Neural cell (in vitro differentiated cells): ENCODE measurements around the gene QRICH2. TPM values are rescaled to one million over a fixed set of nuclear protein-coding genes. Genes with fewer than 3 reads are reported as not detected.

Experiments used
- H2AFZ ChIP-seq: fragments of 200-600, 300-800 bp; sonication (generic), shearing (Covaris generic); 2 replicates; pipeline ENCODE4 v1.6.0; 2014; ENCODE audit warnings: low read depth, mild to moderate bottlenecking, antibody characterized with exemption, low read length, moderate library complexity
- H3F3A ChIP-seq: fragments of 200-600 bp; shearing (Covaris generic); 2 replicates; pipeline ENCODE4 v1.6.1; 2016; ENCODE audit warnings: mild to moderate bottlenecking, moderate library complexity, mixed read lengths, antibody characterized with exemption, low read length; ENCODE audit not compliant: insufficient read depth, poor library complexity, severe bottlenecking
- H3K27ac ChIP-seq: fragments of 200-600, 300-800 bp; sonication (generic), shearing (Covaris generic); 2 replicates; pipeline ENCODE4 v1.5.1; 2014; ENCODE audit warnings: mild to moderate bottlenecking, low read length, moderate library complexity
- H3K27me3 ChIP-seq: fragments of 300-800, 200-600 bp; sonication (generic), shearing (Covaris generic); 2 replicates; pipeline ENCODE4 v1.6.0; 2014; ENCODE audit warnings: mild to moderate bottlenecking, low read depth, low read length, moderate library complexity; ENCODE audit not compliant: insufficient read depth
- H3K36me3 ChIP-seq: fragments of 300-800, 200-600 bp; sonication (generic), shearing (Covaris generic); 2 replicates; pipeline ENCODE4 v1.5.1; 2014; ENCODE audit warnings: mild to moderate bottlenecking, antibody characterized with exemption, low read length, moderate library complexity; ENCODE audit not compliant: insufficient read depth
- H3K4me2 ChIP-seq: fragments of 300-800, 200-600 bp; sonication (generic), shearing (Covaris generic); 2 replicates; pipeline ENCODE4 v1.6.0; 2014; ENCODE audit warnings: mild to moderate bottlenecking, low read length
- H3K4me3 ChIP-seq: fragments of 300-800, 200-600 bp; sonication (generic), shearing (Covaris generic); 2 replicates; pipeline ENCODE4 v1.5.1; 2014; ENCODE audit warnings: mild to moderate bottlenecking, low read length, moderate library complexity
- H3K79me2 ChIP-seq: fragments of 200-600 bp; shearing (Covaris generic); replicated peaks from 2 replicates; pipeline ENCODE4 v1.6.0; 2014; ENCODE audit warnings: mild to moderate bottlenecking, low read length, moderate library complexity; ENCODE audit not compliant: insufficient read depth
- H3K9ac ChIP-seq: fragments of 300-800, 200-600 bp; sonication (generic), shearing (Covaris generic); 2 replicates; pipeline ENCODE4 v1.6.1; 2016; ENCODE audit warnings: mild to moderate bottlenecking, low read length, mixed read lengths
- H3K9me2 ChIP-seq: fragments of 200-600 bp; shearing (Covaris generic); 2 replicates; pipeline ENCODE4 v1.6.1; 2016; ENCODE audit warnings: mild to moderate bottlenecking, low read length, mixed read lengths; ENCODE audit not compliant: insufficient read depth
- H3K9me3 ChIP-seq: fragments of 200-600, 300-800 bp; sonication (generic), shearing (Covaris generic); 2 replicates; pipeline ENCODE4 v1.6.1; 2016; ENCODE audit warnings: mild to moderate bottlenecking, mixed run types, low read length, moderate library complexity, mixed read lengths
- H4K20me1 ChIP-seq: fragments of 200-600 bp; shearing (Covaris generic); 2 replicates; pipeline ENCODE4 v1.6.1; 2016; ENCODE audit warnings: mild to moderate bottlenecking, mixed run types; ENCODE audit not compliant: insufficient read depth
- CTCF ChIP-seq: fragments of 450-650 bp; IDR thresholded peaks from 2 replicates; pipeline ENCODE4 v1.5.1; 2014; ENCODE audit warnings: antibody characterized with exemption, mild to moderate bottlenecking, moderate library complexity; ENCODE audit not compliant: poor library complexity, severe bottlenecking
- EP300 ChIP-seq: fragments of 450-650 bp; conservative IDR thresholded peaks from 2 replicates; pipeline ENCODE4 v1.6.1; 2014; ENCODE audit warnings: antibody characterized with exemption, mild to moderate bottlenecking, moderate library complexity; ENCODE audit not compliant: poor library complexity, severe bottlenecking
- EZH2 ChIP-seq: fragments of 200-600, 300-800 bp; shearing (Covaris generic), sonication (generic); IDR thresholded peaks from 2 replicates; pipeline ENCODE4 v1.6.1; 2014; ENCODE audit warnings: antibody characterized with exemption, low read length, borderline replicate concordance, mild to moderate bottlenecking; ENCODE audit not compliant: insufficient read depth, poor library complexity, severe bottlenecking
- MXI1 ChIP-seq: fragments of 450-650 bp; conservative IDR thresholded peaks from 2 replicates; pipeline ENCODE4 v1.6.1; 2014; ENCODE audit warnings: antibody characterized with exemption, mild to moderate bottlenecking; ENCODE audit not compliant: poor library complexity, severe bottlenecking
- POLR2AphosphoS5 ChIP-seq: IDR thresholded peaks from 2 replicates; pipeline ENCODE4 v1.6.1; 2012
- RAD21 ChIP-seq: fragments of 450-650 bp; conservative IDR thresholded peaks from 2 replicates; pipeline ENCODE4 v1.6.1; 2014; ENCODE audit warnings: antibody characterized with exemption, mild to moderate bottlenecking, moderate library complexity
- REST ChIP-seq: IDR thresholded peaks from 2 replicates; pipeline ENCODE4 v1.6.1; 2012; ENCODE audit warnings: borderline replicate concordance
- SMC3 ChIP-seq: fragments of 450-650 bp; conservative IDR thresholded peaks from 2 replicates; pipeline ENCODE4 v1.6.1; 2014; ENCODE audit warnings: antibody characterized with exemption, mild to moderate bottlenecking, moderate library complexity; ENCODE audit not compliant: poor library complexity
- TAF1 ChIP-seq: IDR thresholded peaks from 2 replicates; pipeline ENCODE4 v1.6.1; 2012; ENCODE audit warnings: low read depth
- polyA plus RNA-seq: library from polyadenylated mRNA; depleted of rRNA; stranded (reverse); fragments of >200 nt; gene quantifications from 2 replicates; pipeline ENCODE4 v1.2.3, GENCODE V29; 2014

The QRICH2 gene
- polyA plus RNA-seq, 1 donor from 2014 or later, result 17.3 TPM

DNA sequence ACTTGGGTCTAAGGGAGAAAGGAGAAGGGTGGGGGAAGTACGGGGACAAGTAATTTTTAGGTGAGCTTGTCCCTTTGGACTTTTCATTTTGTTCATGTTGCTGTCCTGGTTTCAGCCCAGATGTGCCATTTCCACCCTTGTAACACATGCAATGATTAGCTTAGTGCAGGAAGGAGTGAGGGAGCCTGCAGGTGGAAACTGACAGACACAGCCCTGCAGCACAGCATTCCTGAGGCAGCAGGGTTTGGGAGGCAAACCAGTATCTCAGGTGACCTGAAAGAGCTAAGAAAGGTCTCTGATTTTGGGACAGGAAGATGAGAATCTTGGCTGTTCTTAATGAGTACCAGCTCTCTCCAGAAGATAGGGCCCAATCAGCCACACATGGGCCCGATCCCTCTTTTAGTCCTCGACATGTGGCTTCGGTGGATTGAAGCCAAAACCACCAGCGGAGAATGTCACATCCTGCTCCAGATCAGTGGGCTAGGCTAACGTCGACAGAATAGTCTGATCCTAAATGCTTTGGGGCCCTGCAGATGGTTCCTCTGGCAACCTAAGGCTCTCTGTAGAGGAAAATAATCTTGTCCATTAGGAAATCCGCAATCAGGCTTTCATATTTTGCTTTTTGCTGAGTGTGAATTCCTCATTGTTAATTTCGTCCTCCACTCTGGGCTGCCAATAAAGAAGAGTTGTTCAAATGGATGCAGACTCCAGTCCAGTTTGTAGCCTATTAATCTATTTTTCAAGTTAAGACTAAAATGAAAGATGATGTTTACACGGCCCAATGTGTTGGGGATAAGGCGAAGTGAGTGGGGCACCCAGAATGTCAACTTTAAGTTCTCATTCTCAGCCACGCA is 64.0 kb downstream of the QRICH2 start:
- Histone ChIP-seq H3K4me3 (no peak overlapping the region), H3F3A (no peaks in the 10 kb centered on the region), H4K20me1 (no peaks in the 10 kb centered on the region), H3K79me2 (peaks cover 2% of the 10 kb centered on the region), H3K9me2 (no peaks in the 10 kb centered on the region), H3K9ac (no peak overlapping the region), H3K27me3 (no peaks in the 10 kb centered on the region), H3K36me3 (no peaks in the 10 kb centered on the region), H2AFZ (no peak overlapping the region), H3K27ac (no peak overlapping the region), H3K9me3 (no peaks in the 10 kb centered on the region), H3K4me2 (no peak overlapping the region)
- TF ChIP-seq CTCF, result no peak
- no peak for TF ChIP-seq TAF1
- TF ChIP-seq EP300, result no peak
- no peak for TF ChIP-seq POLR2AphosphoS5
- TF ChIP-seq REST, result no peak
- TF ChIP-seq RAD21, result no peak
- no peak for TF ChIP-seq MXI1
- TF ChIP-seq EZH2, result no peak
- no peak for TF ChIP-seq SMC3

GRCh38 chr17:76241691-76242255 is 66.3 kb downstream of the QRICH2 start:
- Histone ChIP-seq H3K4me2 (no peak overlapping the region), H3K27ac (no peak overlapping the region), H3K9me3 (no peaks in the 10 kb centered on the region)

More at GRCh38 chr17:76241691-76242255, 66.3 kb downstream of the QRICH2 start:
- H3K27me3 ChIP-seq, result no peaks in the 10 kb centered on the region
- no peak overlapping the region for H2AFZ ChIP-seq
- H3F3A ChIP-seq, result no peaks in the 10 kb centered on the region
- no peak overlapping the region for H3K9ac ChIP-seq
- peaks cover 17% of the 10 kb centered on the region for H3K79me2 ChIP-seq
- H4K20me1 ChIP-seq, result no peaks in the 10 kb centered on the region
- H3K4me3 ChIP-seq, result no peak overlapping the region
- H3K9me2 ChIP-seq, result no peaks in the 10 kb centered on the region
- no peaks in the 10 kb centered on the region for H3K36me3 ChIP-seq
- no peak for TF ChIP-seq EP300
- no peak for TF ChIP-seq RAD21
- TF ChIP-seq POLR2AphosphoS5, result no peak
- TF ChIP-seq REST, result no peak
- TF ChIP-seq CTCF, result no peak
- no peak for TF ChIP-seq SMC3
- no peak for TF ChIP-seq EZH2
- no peak for TF ChIP-seq MXI1
- TF ChIP-seq TAF1, result no peak
